Kidney capillary endothelial cell (primary cell): Measurements from ENCODE around the gene ANAPC4.
A peak's percentile ranks its signal among the peaks of the same experiment; 100 is the strongest.
"Not testable (repeated sequence)": the region's sequence is repeated elsewhere in the genome, so short reads cannot be mapped to it uniquely, and the experiment has no call there.

Experiments used
- DNase-seq: peaks from one replicate; pipeline ENCODE4 v3.0.0-alpha.2; 2018; ENCODE audit warnings: low spot score

ANAPC4 gene, protein sequence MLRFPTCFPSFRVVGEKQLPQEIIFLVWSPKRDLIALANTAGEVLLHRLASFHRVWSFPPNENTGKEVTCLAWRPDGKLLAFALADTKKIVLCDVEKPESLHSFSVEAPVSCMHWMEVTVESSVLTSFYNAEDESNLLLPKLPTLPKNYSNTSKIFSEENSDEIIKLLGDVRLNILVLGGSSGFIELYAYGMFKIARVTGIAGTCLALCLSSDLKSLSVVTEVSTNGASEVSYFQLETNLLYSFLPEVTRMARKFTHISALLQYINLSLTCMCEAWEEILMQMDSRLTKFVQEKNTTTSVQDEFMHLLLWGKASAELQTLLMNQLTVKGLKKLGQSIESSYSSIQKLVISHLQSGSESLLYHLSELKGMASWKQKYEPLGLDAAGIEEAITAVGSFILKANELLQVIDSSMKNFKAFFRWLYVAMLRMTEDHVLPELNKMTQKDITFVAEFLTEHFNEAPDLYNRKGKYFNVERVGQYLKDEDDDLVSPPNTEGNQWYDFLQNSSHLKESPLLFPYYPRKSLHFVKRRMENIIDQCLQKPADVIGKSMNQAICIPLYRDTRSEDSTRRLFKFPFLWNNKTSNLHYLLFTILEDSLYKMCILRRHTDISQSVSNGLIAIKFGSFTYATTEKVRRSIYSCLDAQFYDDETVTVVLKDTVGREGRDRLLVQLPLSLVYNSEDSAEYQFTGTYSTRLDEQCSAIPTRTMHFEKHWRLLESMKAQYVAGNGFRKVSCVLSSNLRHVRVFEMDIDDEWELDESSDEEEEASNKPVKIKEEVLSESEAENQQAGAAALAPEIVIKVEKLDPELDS

DNA sequence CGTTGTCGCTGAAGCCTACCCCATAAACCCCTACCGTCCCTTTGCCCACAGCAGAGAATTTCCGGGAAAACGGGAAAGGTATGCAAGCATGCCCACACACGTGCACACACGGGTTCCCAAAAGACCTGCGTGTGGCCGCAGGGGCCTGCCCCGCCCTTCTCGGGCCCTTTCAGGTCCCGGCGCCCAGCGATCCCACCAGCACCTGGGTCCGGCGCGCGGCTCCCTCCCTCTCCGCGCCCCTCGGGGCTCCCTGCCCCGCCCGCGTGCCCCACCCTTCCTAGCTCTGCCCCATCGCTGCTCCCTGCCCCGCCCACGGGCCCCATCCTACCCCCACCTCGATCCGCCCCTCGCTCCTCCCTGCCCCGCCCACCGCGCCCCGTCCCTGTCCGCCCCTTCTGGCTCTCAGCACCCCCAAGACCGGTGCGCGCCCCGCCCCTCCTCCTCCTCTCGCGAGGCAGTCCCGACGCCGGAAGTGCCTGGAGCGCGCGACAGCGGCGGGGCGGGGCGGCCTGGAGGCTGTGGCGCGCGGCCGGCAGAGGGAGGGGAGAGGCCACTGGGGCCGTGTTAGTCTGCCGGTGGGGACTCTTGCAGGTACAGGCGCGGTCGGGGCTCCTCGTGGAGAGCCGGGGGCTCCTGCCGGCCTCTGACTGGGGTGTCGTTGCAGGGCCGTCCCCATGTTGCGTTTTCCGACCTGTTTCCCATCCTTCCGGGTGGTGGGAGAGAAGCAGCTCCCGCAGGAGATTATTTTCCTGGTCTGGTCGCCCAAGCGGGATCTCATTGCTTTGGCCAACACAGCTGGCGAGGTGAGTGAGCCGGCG, at the start of gene ANAPC4:
Gene ANAPC4 (plus strand): TSS at position 510 of the 818 bp plus-strand sequence. CDS start 165 bp downstream, at position 675.
- peak; percentile 78 for DNase-seq

- not testable (repeated sequence) for DNase-seq
Observed at GRCh38 chr4:25328463-25328862, 48.6 kb upstream of the ANAPC4 start.

DNA sequence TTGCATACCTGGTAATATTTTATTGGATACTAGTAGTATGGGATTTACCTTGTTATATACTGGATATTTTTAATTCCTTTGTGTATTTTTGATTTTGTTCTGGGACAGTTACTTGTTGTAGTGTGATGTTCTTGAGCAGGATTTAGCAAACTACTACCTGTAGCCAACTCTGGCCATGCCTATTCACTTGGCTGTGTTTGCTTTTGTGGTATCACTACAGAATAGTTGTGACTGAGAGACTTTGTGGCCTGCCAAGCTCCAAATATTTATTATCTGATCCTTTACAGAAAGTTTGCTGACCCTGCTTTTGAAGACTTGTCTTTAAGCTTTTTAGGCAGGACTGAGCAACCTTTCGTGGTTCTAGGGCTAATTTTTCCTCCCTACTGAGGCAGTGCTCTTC, 46.7 kb upstream of the ANAPC4 start:
- DNase-seq: no peak

DNA sequence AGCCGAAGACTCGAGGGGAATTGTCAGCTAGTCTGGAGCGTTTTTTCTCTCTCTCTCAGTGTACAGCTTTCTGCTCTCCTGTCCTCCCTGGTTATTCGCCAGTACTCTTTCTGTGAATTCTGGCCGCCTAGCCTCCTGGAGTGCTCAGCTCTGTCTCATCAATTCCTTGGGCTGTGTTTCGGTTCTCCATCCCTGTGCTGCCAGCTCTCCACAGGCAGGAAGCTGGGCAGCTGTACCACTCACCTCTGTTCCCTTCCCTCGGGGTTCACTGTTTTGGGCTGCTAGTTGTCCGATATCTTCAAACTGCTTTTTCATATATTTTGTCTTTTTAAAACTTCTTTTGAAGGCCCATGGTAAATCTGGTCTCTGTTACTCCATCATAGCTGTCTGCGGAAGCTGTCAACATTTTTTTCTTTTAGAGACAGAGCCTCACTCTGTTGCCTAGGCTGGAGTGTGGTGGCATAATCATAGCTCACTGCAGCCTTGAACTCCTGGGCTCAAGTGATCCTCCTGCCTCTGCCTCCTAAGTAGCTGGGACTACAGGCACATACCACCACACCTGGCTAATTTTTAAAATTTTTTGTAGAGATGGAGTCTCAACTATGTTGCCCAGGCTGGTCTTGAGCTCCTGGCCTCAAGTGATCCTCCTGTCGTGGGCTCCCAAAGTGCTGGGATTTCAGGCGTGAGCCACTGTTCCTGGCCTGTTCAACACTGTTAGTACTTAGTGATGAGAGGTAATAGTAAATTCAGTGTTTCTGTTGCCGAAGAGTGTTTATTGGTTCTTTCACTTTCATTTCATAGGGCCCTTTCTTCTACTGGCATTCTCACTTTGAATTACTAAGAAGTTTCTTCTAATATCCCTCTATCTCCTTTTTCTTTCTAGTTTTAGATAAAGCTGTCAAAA, 45.9 kb upstream of the ANAPC4 start:
- no peak for DNase-seq

GRCh38 chr4:25343671-25344070, 33.4 kb upstream of the ANAPC4 start:
- no peak for DNase-seq

- no peak for DNase-seq
Observed at GRCh38 chr4:25345744-25346143, 31.3 kb upstream of the ANAPC4 start.

- DNase-seq: no peak
Observed at GRCh38 chr4:25346913-25347312, 30.1 kb upstream of the ANAPC4 start.

- DNase-seq: no peak
Observed at GRCh38 chr4:25347473-25347872, 29.6 kb upstream of the ANAPC4 start.

GRCh38 chr4:25347971-25348370, 29.1 kb upstream of the ANAPC4 start:
- no peak for DNase-seq

GRCh38 chr4:25350561-25350960, 26.5 kb upstream of the ANAPC4 start:
- DNase-seq: no peak

GRCh38 chr4:25351777-25352416, 25.2 kb upstream of the ANAPC4 start:
- peak; percentile 42 for DNase-seq

- DNase-seq: no peak
Observed at GRCh38 chr4:25356068-25356467, 21.0 kb upstream of the ANAPC4 start.

GRCh38 chr4:25358515-25359275, 18.4 kb upstream of the ANAPC4 start:
- DNase-seq: no peak

GRCh38 chr4:25361253-25361652, 15.8 kb upstream of the ANAPC4 start:
- DNase-seq: no peak

GRCh38 chr4:25367004-25367621, 9.9 kb upstream of the ANAPC4 start:
- peak; percentile 61 for DNase-seq

DNA sequence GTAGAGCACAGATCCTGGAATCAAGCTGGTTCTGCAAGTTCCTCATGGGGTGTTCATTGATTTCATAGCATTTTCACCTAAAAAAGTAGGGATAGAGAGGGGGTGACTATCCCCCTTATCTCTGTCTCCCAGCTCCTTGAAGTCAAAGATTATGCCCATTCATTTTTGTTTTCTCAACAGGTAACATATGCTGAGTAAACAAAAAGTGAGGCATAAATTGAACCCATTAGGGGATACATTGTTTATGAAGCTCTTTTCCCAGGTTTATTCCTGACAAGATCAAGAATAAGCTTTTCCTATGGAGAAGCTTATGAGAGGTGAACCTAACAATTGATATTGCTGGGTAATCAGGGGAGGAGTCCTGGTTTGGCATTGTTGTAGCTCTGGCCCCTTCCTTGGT, 9.2 kb upstream of the ANAPC4 start:
- no peak for DNase-seq

DNA sequence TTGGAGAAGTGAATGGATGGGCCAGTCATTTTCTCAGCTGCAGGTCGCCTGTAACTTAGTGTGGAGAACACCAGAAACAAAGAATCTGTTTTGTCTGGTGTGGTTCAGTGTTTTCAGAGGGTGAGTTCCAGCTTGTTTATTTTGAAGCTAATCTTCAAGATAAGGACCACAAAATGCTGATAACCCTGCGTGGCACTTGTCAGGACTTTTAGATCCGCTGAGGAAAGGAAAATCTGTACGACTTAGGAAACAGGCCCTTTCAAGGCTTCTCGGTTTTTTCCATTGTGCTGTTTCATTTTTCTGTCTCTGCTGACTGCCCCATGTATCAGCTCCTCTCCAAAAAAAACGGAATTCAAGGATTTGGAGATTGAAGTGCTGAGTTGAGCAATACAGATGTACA, 8.7 kb upstream of the ANAPC4 start:
- no peak for DNase-seq

GRCh38 chr4:25370242-25370641, 6.8 kb upstream of the ANAPC4 start:
- DNase-seq: no peak

GRCh38 chr4:25372549-25372948, 4.5 kb upstream of the ANAPC4 start:
- not testable (repeated sequence) for DNase-seq
